A673 (cell line): ENCODE results near the gene TACC2.

Source experiments
- EZH2 ChIP-seq: fragments of 200-600 bp; sonication (generic); IDR thresholded peaks from 2 replicates; pipeline ENCODE4 v1.6.1; 2017; ENCODE audit warnings: borderline replicate concordance, low read depth, mild to moderate bottlenecking, mixed read lengths, antibody characterized with exemption, low read length; ENCODE audit not compliant: poor library complexity, severe bottlenecking
- TF ChIP-seq, protein P1 (sequence below): fragments of 300-800, 200-600 bp; sonication (generic); conservative IDR thresholded peaks from 2 replicates; pipeline ENCODE4 v1.5.1; 2017; ENCODE audit warnings: low read depth, mild to moderate bottlenecking, antibody characterized with exemption, low read length, moderate library complexity, mixed read lengths

DNA sequence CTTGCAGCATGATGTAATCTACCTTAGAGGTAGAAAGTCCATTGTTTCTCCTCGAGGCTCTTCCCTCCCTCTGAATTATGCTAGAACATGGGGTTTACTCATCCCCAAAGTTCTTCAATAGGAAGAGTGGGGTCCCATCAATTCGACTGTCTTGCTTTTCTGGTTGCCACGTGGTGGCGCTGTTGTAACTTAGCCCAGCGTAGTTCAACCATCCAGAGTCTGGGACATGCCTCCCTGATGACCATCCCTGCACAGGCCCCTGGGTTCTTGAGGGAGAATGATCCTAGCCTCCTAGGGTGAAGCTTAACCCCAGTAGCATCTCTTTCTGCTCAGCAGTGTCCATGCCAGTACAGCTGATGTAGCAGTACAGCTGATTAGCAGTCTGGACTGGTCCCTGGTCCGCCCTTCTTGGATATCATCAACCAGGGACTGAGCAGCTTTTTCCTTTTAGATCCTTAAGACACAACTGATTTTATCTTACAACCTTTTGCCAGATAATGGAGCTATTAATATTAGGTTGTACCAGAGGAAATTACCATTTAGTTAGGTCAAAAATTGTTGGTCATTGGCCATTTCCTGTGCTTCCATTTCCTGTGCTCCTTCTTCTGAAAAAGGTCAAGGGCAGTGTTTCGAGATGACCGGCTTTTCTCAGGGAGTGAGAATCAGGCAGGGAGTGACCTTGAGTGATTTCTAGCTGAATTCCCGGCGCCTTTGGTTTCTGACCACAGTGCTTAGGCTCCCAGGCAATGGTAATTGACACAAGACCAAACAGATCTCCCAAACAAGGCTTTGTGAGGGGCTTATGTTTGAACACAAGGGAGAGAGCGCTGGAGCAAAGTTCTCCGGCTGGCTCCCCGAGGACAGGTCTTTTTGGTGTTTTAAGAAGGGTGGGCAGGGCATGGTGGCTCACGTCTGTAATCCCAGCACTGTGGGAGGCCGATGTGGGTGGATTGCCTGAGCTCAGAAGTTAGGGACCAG lies 65.4 kb downstream of the TACC2 start:
- TF ChIP-seq, protein P1, sequence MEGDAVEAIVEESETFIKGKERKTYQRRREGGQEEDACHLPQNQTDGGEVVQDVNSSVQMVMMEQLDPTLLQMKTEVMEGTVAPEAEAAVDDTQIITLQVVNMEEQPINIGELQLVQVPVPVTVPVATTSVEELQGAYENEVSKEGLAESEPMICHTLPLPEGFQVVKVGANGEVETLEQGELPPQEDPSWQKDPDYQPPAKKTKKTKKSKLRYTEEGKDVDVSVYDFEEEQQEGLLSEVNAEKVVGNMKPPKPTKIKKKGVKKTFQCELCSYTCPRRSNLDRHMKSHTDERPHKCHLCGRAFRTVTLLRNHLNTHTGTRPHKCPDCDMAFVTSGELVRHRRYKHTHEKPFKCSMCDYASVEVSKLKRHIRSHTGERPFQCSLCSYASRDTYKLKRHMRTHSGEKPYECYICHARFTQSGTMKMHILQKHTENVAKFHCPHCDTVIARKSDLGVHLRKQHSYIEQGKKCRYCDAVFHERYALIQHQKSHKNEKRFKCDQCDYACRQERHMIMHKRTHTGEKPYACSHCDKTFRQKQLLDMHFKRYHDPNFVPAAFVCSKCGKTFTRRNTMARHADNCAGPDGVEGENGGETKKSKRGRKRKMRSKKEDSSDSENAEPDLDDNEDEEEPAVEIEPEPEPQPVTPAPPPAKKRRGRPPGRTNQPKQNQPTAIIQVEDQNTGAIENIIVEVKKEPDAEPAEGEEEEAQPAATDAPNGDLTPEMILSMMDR, result peak; percentile 48; the same call in 1 of the 2 replicates
- TF ChIP-seq EZH2, result no peak
